ENCODE data around the gene EPX.

EPX gene

GRCh38 chr17:58246104-58246740 lies 53.7 kb downstream of the EPX start:
- H3K36me3 Mint-ChIP-seq, result peaks cover 1% of the 10 kb centered on the region
- H3K4me1 Mint-ChIP-seq, result peaks cover 16% of the 10 kb centered on the region
- DNase-seq (ENCODE audit: low spot score in 2 of 2) (peak in 1 of 2 donors; percentile 7), ATAC-seq (ENCODE audit: low read depth) (no peak)
- H3K9me3 Mint-ChIP-seq, result no peaks in the 10 kb centered on the region
- no peak overlapping the region for H3K4me3 Mint-ChIP-seq
- H3K27me3 Mint-ChIP-seq, result peaks cover 26% of the 10 kb centered on the region
- H3K27ac Mint-ChIP-seq, result no peak overlapping the region

- H3K27me3 Mint-ChIP-seq, result peaks cover 23% of the 10 kb centered on the region
- no peak overlapping the region for H3K4me3 Mint-ChIP-seq
- peaks cover 16% of the 10 kb centered on the region for H3K4me1 Mint-ChIP-seq
- no peaks in the 10 kb centered on the region for H3K9me3 Mint-ChIP-seq
- peaks cover 1% of the 10 kb centered on the region for H3K36me3 Mint-ChIP-seq
- ATAC-seq (ENCODE audit: low read depth) (no peak), DNase-seq (ENCODE audit: low spot score in 2 of 2) (no peak)
- no peak overlapping the region for H3K27ac Mint-ChIP-seq
These were observed 54.3 kb downstream of the EPX start for GRCh38 chr17:58246781-58247180.

- peaks cover 1% of the 10 kb centered on the region for H3K36me3 Mint-ChIP-seq
- no peak for ATAC-seq (ENCODE audit: low read depth)
- H3K27me3 Mint-ChIP-seq, result peaks cover 21% of the 10 kb centered on the region
- H3K27ac Mint-ChIP-seq, result no peak overlapping the region
- no peaks in the 10 kb centered on the region for H3K9me3 Mint-ChIP-seq
- H3K4me1 Mint-ChIP-seq, result peaks cover 16% of the 10 kb centered on the region
- peak in 1 of 2 donors; percentile 10 for DNase-seq (ENCODE audit: low spot score in 2 of 2)
- H3K4me3 Mint-ChIP-seq, result no peak overlapping the region
These were observed 55.2 kb downstream of the EPX start for GRCh38 chr17:58247511-58248363.

GRCh38 chr17:58248955-58249269 lies 56.4 kb downstream of the EPX start:
- DNase-seq (ENCODE audit: low spot score in 2 of 2), result peak in 1 of 2 donors; percentile 10
- H3K27ac Mint-ChIP-seq, result no peak overlapping the region
- ATAC-seq (ENCODE audit: low read depth), result no peak
- no peaks in the 10 kb centered on the region for H3K9me3 Mint-ChIP-seq
- H3K36me3 Mint-ChIP-seq, result peaks cover 1% of the 10 kb centered on the region
- peaks cover 16% of the 10 kb centered on the region for H3K4me1 Mint-ChIP-seq
- H3K4me3 Mint-ChIP-seq, result peak overlapping the region; percentile 89
- peaks cover 12% of the 10 kb centered on the region for H3K27me3 Mint-ChIP-seq

- Mint-ChIP-seq H3K4me1 (peaks cover 12% of the 10 kb centered on the region), H3K9me3 (no peaks in the 10 kb centered on the region), H3K27ac (no peak overlapping the region), H3K27me3 (peaks cover 8% of the 10 kb centered on the region), H3K36me3 (no peaks in the 10 kb centered on the region), H3K4me3 (peak overlapping the region; percentile 89)
- ATAC-seq (ENCODE audit: low read depth), result peak; percentile 93
- peak; percentile 82 to 92 for DNase-seq (ENCODE audit: low spot score in 2 of 2)
These were observed 57.0 kb downstream of the EPX start for GRCh38 chr17:58249270-58250133.

- peaks cover 14% of the 10 kb centered on the region for H3K4me1 Mint-ChIP-seq
- no peak for DNase-seq (ENCODE audit: low spot score in 2 of 2)
- H3K9me3 Mint-ChIP-seq, result no peaks in the 10 kb centered on the region
- H3K27ac Mint-ChIP-seq, result no peak overlapping the region
- ATAC-seq (ENCODE audit: low read depth), result no peak
- H3K27me3 Mint-ChIP-seq, result peaks cover 8% of the 10 kb centered on the region
- H3K4me3 Mint-ChIP-seq, result peak overlapping the region; percentile 89
- no peaks in the 10 kb centered on the region for H3K36me3 Mint-ChIP-seq
These were observed 58.0 kb downstream of the EPX start for GRCh38 chr17:58250344-58251011.

- Mint-ChIP-seq H3K9me3 (no peaks in the 10 kb centered on the region), H3K4me1 (peaks cover 14% of the 10 kb centered on the region), H3K27me3 (peaks cover 3% of the 10 kb centered on the region), H3K36me3 (no peaks in the 10 kb centered on the region), H3K27ac (no peak overlapping the region), H3K4me3 (no peak overlapping the region)
- ATAC-seq (ENCODE audit: low read depth), result no peak
- no peak for DNase-seq (ENCODE audit: low spot score in 2 of 2)
These were observed 59.6 kb downstream of the EPX start for GRCh38 chr17:58252141-58252540.

- H3K27ac Mint-ChIP-seq, result no peak overlapping the region
- peaks cover 9% of the 10 kb centered on the region for H3K4me1 Mint-ChIP-seq
- H3K9me3 Mint-ChIP-seq, result no peaks in the 10 kb centered on the region
- DNase-seq (ENCODE audit: low spot score in 2 of 2) (no peak), ATAC-seq (ENCODE audit: low read depth) (no peak)
- no peak overlapping the region for H3K4me3 Mint-ChIP-seq
- H3K27me3 Mint-ChIP-seq, result peaks cover 4% of the 10 kb centered on the region
- H3K36me3 Mint-ChIP-seq, result no peaks in the 10 kb centered on the region
These were observed 60.6 kb downstream of the EPX start for GRCh38 chr17:58253082-58253481.
